Nephron (organoid): Measurements from ENCODE around the gene PRKAA1.
"Not testable (repeated sequence)": the region's sequence is repeated elsewhere in the genome, so short reads cannot be mapped to it uniquely, and the experiment has no call there.

Source experiments
- H3K27ac Mint-ChIP-seq, 3 experiments: 2 replicates each; pipeline ENCODE4 v1.8.0; 2020; ENCODE audit warnings: mixed read lengths in 3 of 3, mild to moderate bottlenecking in 2 of 3, moderate library complexity in 1 of 3
- H3K27me3 Mint-ChIP-seq: 2 replicates; pipeline ENCODE4 v1.8.0; 2021; ENCODE audit warnings: low read depth, mild to moderate bottlenecking, moderate library complexity, mixed read lengths
- H3K36me3 Mint-ChIP-seq: 2 replicates; pipeline ENCODE4 v1.8.0; 2020; ENCODE audit warnings: low read depth, mixed read lengths
- H3K4me1 Mint-ChIP-seq: 2 replicates; pipeline ENCODE4 v1.8.0; 2020; ENCODE audit warnings: mixed read lengths
- H3K4me3 Mint-ChIP-seq, 3 experiments: 2 replicates each; pipeline ENCODE4 v1.8.0; 2020; ENCODE audit warnings: mild to moderate bottlenecking in 3 of 3, mixed read lengths in 3 of 3, moderate library complexity in 2 of 3
- H3K9me3 Mint-ChIP-seq: 2 replicates; pipeline ENCODE4 v1.8.0; 2020; ENCODE audit warnings: mixed read lengths
- TF ChIP-seq, protein P1 (sequence below), 3 experiments: fragments of 200-600 bp; sonication (generic); IDR thresholded peaks; one replicate each; pipeline ENCODE4 v1.5.0; 2021; ENCODE audit warnings: antibody characterized with exemption in 3 of 3; ENCODE audit not compliant: unreplicated experiment in 3 of 3

The PRKAA1 gene

DNA sequence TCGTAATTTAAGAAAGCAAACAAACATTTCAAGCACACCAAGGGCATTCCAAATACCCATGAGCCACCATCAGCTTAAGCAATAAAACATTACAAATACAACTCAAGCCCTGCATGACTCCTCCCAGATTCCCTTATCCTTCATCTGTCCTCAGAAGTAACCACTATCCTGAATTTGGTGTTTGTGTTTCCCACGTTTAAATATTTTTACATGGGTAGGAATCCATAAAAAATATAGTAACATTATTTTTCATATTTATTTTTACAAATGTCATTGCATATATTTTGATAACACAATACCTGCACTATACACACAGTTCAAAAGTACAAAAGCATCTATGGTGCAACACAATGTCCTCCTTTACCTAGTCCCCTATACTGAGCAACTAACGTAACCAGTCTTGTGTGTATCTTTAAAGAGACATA is 6.4 kb downstream of the PRKAA1 start:
- TF ChIP-seq, protein P1, sequence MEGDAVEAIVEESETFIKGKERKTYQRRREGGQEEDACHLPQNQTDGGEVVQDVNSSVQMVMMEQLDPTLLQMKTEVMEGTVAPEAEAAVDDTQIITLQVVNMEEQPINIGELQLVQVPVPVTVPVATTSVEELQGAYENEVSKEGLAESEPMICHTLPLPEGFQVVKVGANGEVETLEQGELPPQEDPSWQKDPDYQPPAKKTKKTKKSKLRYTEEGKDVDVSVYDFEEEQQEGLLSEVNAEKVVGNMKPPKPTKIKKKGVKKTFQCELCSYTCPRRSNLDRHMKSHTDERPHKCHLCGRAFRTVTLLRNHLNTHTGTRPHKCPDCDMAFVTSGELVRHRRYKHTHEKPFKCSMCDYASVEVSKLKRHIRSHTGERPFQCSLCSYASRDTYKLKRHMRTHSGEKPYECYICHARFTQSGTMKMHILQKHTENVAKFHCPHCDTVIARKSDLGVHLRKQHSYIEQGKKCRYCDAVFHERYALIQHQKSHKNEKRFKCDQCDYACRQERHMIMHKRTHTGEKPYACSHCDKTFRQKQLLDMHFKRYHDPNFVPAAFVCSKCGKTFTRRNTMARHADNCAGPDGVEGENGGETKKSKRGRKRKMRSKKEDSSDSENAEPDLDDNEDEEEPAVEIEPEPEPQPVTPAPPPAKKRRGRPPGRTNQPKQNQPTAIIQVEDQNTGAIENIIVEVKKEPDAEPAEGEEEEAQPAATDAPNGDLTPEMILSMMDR (IDR thresholded peaks at IDR 0.05; ENCODE audit: unreplicated experiment in 3 of 3), result no peak
- peaks cover 8% of the 10 kb centered on the region for H3K9me3 Mint-ChIP-seq
- peaks cover 11% of the 10 kb centered on the region for H3K4me1 Mint-ChIP-seq
- no peak overlapping the region for H3K4me3 Mint-ChIP-seq
- no peak overlapping the region for H3K27ac Mint-ChIP-seq
- H3K36me3 Mint-ChIP-seq, result peaks cover 49% of the 10 kb centered on the region
- H3K27me3 Mint-ChIP-seq, result no peaks in the 10 kb centered on the region

DNA sequence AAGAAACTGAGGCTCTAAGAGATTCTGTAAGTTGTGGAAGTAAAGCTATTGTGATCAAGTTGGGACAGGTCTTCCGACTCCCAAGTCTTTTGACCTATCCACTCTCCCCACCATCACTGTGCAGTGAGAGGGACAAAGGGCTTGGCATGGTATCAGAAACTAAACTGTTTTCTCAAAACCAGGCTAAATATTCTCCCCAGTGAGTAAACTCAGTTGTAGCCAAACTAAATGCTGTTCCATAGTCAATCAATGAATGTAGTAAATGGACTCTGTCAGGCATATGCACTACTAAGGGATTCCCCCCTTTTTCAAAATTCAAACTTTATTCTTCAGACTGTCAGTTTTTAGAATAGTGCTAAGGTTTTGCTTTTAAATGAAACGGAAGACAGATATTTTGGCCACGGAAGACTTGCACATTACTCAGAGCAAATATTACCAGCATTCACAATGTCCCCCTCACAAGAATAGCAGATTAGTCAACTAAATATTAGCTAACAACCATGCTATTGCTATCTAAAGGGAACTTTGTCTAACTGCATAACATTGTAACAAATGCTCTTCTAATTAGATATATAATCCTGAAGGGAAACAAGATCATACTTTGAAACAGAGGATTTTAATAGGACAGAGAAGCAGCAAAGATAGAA is 7.1 kb downstream of the PRKAA1 start:
- Mint-ChIP-seq H3K27me3 (no peaks in the 10 kb centered on the region), H3K9me3 (peaks cover 10% of the 10 kb centered on the region), H3K27ac (no peak overlapping the region), H3K4me3 (no peak overlapping the region), H3K4me1 (peaks cover 5% of the 10 kb centered on the region), H3K36me3 (peaks cover 55% of the 10 kb centered on the region)
- TF ChIP-seq, protein P1 (IDR thresholded peaks at IDR 0.05; ENCODE audit: unreplicated experiment in 3 of 3), result no peak

DNA sequence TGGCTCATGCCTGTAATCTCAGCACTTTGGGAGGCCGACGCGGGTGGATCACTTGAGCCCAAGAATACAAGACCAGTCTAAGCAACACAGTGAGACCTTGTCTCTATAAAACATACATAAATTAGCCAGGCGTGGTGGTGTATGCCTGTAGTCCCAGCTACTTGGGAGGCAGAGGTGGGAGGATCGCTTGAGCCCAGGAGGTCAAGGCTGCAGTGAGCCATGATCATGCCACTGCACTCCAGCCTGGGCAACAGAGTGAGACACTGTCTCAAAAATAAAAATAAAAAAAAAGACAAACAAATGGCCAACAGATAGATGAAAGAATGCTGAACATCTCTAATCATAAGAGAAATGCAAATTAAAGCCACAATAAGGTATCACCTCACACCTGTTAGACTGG is 9.2 kb downstream of the PRKAA1 start:
- not testable (repeated sequence) for H3K4me1 Mint-ChIP-seq, H3K4me3 Mint-ChIP-seq, H3K27me3 Mint-ChIP-seq, H3K27ac Mint-ChIP-seq
- H3K9me3 Mint-ChIP-seq, result peaks cover 14% of the 10 kb centered on the region
- peaks cover 44% of the 10 kb centered on the region for H3K36me3 Mint-ChIP-seq

DNA sequence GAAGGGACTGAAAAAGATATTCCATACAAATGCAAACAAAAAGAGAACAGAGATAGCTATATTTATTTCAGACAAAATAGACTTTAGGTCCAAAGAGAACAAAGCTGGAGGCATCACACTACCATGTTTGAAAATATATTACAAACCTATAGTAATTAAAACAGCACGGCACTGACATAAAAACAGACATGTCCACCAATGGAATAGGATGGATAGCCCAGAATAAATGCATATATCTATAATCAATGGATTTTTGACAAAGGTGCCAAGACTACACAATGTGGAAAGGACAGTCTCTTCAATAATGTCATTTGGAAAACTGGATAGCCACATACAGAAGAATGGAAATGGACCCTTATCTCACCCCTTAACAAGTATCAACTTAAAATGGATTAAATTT is 10.2 kb downstream of the PRKAA1 start:
- Mint-ChIP-seq H3K4me1 (no peaks in the 10 kb centered on the region), H3K27ac (no peak overlapping the region), H3K36me3 (peaks cover 37% of the 10 kb centered on the region), H3K9me3 (peaks cover 14% of the 10 kb centered on the region), H3K4me3 (no peak overlapping the region), H3K27me3 (no peaks in the 10 kb centered on the region)
- TF ChIP-seq, protein P1 (IDR thresholded peaks at IDR 0.05; ENCODE audit: unreplicated experiment in 3 of 3), result no peak

DNA sequence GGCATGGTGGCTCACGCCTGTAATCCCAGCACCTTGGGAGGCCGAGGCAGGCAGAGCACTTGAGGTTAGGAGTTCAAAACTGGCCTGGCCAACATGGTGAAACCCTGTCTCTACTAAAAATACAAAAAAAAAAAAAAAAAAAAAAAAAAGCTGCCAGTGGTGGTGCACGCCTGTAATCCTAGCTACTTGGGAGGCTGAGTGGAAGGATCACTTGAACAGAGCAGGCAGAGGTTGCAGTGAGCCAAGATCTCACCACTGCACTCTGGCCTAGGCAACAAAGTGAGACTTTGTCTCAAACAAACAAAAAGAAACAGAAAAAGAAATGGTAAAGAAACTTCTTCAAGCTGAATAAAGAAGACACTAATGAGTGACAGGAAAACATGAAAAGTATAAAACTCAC is 11.5 kb downstream of the PRKAA1 start:
- not testable (repeated sequence) for H3K4me3 Mint-ChIP-seq

DNA sequence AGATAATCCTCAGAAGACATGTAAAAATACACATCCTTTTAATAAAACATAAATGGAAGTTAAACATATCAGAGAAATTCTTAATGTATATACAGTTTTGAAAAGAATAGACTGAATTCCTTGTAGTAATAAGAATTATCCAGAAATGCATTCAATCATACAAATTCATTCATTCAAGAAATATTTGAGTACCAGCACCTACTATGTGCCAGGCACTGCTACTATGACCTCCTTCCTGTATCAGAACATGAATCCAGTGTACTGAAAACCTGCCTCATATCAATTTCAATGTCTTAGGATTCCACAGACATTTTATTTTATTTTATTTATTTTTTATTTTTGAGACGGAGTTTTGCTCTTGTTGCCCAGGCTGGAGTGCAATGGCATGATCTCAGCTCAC is 13.3 kb downstream of the PRKAA1 start:
- TF ChIP-seq, protein P1 (IDR thresholded peaks at IDR 0.05; ENCODE audit: unreplicated experiment in 3 of 3), result no peak
- H3K4me1 Mint-ChIP-seq, result no peaks in the 10 kb centered on the region

More for the DNA sequence above, 11.5 kb downstream of the PRKAA1 start:
- peaks cover 14% of the 10 kb centered on the region for H3K9me3 Mint-ChIP-seq
- not testable (repeated sequence) for H3K4me1 Mint-ChIP-seq, H3K27me3 Mint-ChIP-seq, H3K27ac Mint-ChIP-seq
- peaks cover 37% of the 10 kb centered on the region for H3K36me3 Mint-ChIP-seq

DNA sequence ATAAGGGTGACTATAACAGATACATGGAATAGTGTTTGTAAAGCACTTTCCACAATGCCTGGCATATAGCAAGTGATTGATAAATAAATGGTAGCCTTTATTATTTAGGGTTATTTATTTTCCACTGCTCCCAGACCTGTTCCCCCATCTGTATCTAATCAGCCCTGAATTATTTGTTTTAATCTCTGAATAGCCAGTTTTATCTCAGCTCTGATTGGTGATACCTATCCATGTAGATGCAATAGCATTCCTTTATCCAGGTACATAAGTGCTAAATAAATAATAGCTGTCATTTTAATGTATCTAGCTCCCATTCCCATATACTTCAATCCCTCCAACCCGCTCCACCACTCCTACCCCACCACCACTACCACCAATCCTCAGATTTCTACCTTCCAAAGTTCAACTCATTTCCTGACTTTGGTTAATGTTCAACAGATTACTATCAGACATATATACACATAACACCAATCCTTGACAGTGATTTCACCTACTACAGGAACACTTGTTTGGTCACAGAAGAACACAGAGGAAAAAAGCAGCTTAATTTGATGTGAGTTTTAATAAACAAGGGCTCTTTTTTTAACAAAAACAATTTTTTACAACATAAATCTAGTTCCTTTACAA is 14.0 kb downstream of the PRKAA1 start:
- H3K4me3 Mint-ChIP-seq, result peak overlapping the region in 2 of 3 experiments; percentile 2 to 3
- peaks cover 14% of the 10 kb centered on the region for H3K9me3 Mint-ChIP-seq
- peaks cover 32% of the 10 kb centered on the region for H3K36me3 Mint-ChIP-seq
- H3K27ac Mint-ChIP-seq, result peak overlapping the region; percentile 14 to 86 (median 72)
- H3K4me1 Mint-ChIP-seq, result no peaks in the 10 kb centered on the region
- TF ChIP-seq, protein P1 (IDR thresholded peaks at IDR 0.05; ENCODE audit: unreplicated experiment in 3 of 3), result no peak
- no peaks in the 10 kb centered on the region for H3K27me3 Mint-ChIP-seq

More for the DNA sequence above, 13.3 kb downstream of the PRKAA1 start:
- Mint-ChIP-seq H3K4me3 (no peak overlapping the region), H3K9me3 (peaks cover 14% of the 10 kb centered on the region), H3K27ac (peak overlapping the region in 1 of 3 experiments; percentile 86), H3K27me3 (no peaks in the 10 kb centered on the region), H3K36me3 (peaks cover 37% of the 10 kb centered on the region)
